HL-60 (cell line): ENCODE results near the gene PTPRD.

Experiments used
- DNase-seq, 2 experiments: peaks; one replicate each; pipeline ENCODE4 v3.0.0-alpha.2; 2010 to 2020; ENCODE audit warnings: low read depth in 1 of 2, low spot score in 1 of 2
- H3K27ac ChIP-seq: fragments of 250-450 bp; sonication (Bioruptor Pico); replicated peaks from 2 replicates; pipeline ENCODE4 v1.5.1; 2020; ENCODE audit warnings: mild to moderate bottlenecking, moderate library complexity
- H3K27me3 ChIP-seq: fragments of 250-450 bp; sonication (Bioruptor Pico); 2 replicates; pipeline ENCODE4 v1.5.1; 2021; ENCODE audit warnings: mild to moderate bottlenecking, moderate library complexity; ENCODE audit not compliant: insufficient read depth, poor library complexity, severe bottlenecking
- H3K4me3 ChIP-seq: replicated peaks from 2 replicates; pipeline ENCODE4 v1.5.1; 2011; ENCODE audit warnings: mild to moderate bottlenecking, control low read depth, low read length; ENCODE audit not compliant: insufficient read depth
- GABPA ChIP-seq: IDR thresholded peaks from 2 replicates; pipeline ENCODE4 v1.6.1; 2012; ENCODE audit warnings: low read depth
- POLR2AphosphoS5 ChIP-seq: IDR thresholded peaks from 2 replicates; pipeline ENCODE4 v1.6.1; 2012; ENCODE audit warnings: low read depth
- REST ChIP-seq: IDR thresholded peaks from 2 replicates; pipeline ENCODE4 v1.6.1; 2012; ENCODE audit warnings: low read depth; ENCODE audit not compliant: insufficient replicate concordance
- SPI1 ChIP-seq: IDR thresholded peaks from 2 replicates; pipeline ENCODE4 v1.6.1; 2012; ENCODE audit warnings: low read depth, mild to moderate bottlenecking, borderline replicate concordance
- TF ChIP-seq, protein P1 (sequence below): IDR thresholded peaks from one replicate; pipeline ENCODE4 v1.5.1; 2011; ENCODE audit warnings: low read length, control low read depth, inconsistent platforms; ENCODE audit not compliant: insufficient read depth

The PTPRD gene

DNA sequence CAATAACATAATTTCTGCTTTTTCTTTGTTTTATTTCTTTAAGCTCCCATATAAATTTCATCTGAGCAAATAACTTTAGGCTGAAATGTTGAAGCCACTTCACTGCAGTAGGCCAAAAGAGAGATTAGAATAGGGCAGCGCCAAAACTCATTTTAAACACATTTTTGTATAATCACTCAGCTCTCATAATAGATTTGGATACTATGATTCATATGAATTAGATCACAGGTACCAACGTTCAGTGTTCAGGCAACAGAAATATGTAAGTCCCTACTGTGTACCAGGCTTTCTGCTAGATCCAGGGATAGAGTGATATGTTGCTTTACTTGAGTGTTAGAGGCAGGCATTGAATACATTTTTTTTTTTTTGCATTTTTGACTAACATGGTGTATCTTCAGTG lies 370.5 kb downstream of the PTPRD start:
- no peak for TF ChIP-seq POLR2AphosphoS5
- TF ChIP-seq, protein P1, sequence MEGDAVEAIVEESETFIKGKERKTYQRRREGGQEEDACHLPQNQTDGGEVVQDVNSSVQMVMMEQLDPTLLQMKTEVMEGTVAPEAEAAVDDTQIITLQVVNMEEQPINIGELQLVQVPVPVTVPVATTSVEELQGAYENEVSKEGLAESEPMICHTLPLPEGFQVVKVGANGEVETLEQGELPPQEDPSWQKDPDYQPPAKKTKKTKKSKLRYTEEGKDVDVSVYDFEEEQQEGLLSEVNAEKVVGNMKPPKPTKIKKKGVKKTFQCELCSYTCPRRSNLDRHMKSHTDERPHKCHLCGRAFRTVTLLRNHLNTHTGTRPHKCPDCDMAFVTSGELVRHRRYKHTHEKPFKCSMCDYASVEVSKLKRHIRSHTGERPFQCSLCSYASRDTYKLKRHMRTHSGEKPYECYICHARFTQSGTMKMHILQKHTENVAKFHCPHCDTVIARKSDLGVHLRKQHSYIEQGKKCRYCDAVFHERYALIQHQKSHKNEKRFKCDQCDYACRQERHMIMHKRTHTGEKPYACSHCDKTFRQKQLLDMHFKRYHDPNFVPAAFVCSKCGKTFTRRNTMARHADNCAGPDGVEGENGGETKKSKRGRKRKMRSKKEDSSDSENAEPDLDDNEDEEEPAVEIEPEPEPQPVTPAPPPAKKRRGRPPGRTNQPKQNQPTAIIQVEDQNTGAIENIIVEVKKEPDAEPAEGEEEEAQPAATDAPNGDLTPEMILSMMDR, result no peak
- TF ChIP-seq SPI1, result no peak
- TF ChIP-seq GABPA, result no peak
- TF ChIP-seq REST, result no peak
- no peak for DNase-seq
- Histone ChIP-seq H3K4me3 (no peak overlapping the region), H3K27ac (no peak overlapping the region), H3K27me3 (no peaks in the 10 kb centered on the region)

GRCh38 chr9:10238087-10238486 lies 374.7 kb downstream of the PTPRD start:
- DNase-seq, result no peak
- TF ChIP-seq SPI1, result no peak
- TF ChIP-seq, protein P1, result no peak
- TF ChIP-seq GABPA, result no peak
- no peak for TF ChIP-seq REST
- no peak overlapping the region for H3K4me3 ChIP-seq
- no peak overlapping the region for H3K27ac ChIP-seq
- H3K27me3 ChIP-seq, result no peaks in the 10 kb centered on the region

GRCh38 chr9:10237584-10237983 lies 375.2 kb downstream of the PTPRD start:
- H3K4me3 ChIP-seq, result no peak overlapping the region
- DNase-seq, result no peak
- no peaks in the 10 kb centered on the region for H3K27me3 ChIP-seq
- TF ChIP-seq REST, result no peak
- TF ChIP-seq SPI1, result no peak
- no peak for TF ChIP-seq POLR2AphosphoS5
- no peak for TF ChIP-seq GABPA
- TF ChIP-seq, protein P1, result no peak
- H3K27ac ChIP-seq, result no peak overlapping the region
